Breast epithelium (tissue), 4 donors: ENCODE results near the gene TAOK1. TPM values are rescaled to one million over a fixed set of nuclear protein-coding genes. Genes with fewer than 3 reads are reported as not detected.

ENCODE experiments used
- DNase-seq, 2 donors: peaks; one replicate each; pipeline ENCODE4 v3.0.0-alpha.2; 2019; ENCODE audit warnings: low spot score in 2 of 2
- H3K27ac ChIP-seq, 2 donors: fragments of 200-600 bp; sonication (generic) in 1 of 2; one replicate each; pipeline ENCODE4 v1.5.1; 2016 to 2019; ENCODE audit warnings: mild to moderate bottlenecking in 1 of 2
- H3K27me3 ChIP-seq, 2 donors: fragments of 200-600 bp; sonication (generic) in 1 of 2; one replicate each; pipeline versions ENCODE4 v1.5.1 to v1.6.0; 2017 to 2019; ENCODE audit warnings: control low read depth in 1 of 2, mild to moderate bottlenecking in 1 of 2
- H3K36me3 ChIP-seq: fragments of 200-600 bp; one replicate; pipeline ENCODE4 v1.5.1; 2019
- H3K4me1 ChIP-seq, 2 donors: fragments of 200-600 bp; sonication (generic); one replicate each; pipeline ENCODE4 v1.5.1; 2016 to 2019; ENCODE audit warnings: control low read depth in 1 of 2
- H3K4me3 ChIP-seq, 3 donors: fragments of 200-600 bp; sonication (generic); 1 replicate in 2 of 3; 2 replicates in 1 of 3; pipeline ENCODE4 v1.5.1; 2016 to 2019; ENCODE audit warnings: mild to moderate bottlenecking in 3 of 3, moderate library complexity in 2 of 3
- H3K9me3 ChIP-seq, 2 donors: fragments of 200-600 bp; sonication (generic) in 1 of 2; one replicate each; pipeline ENCODE4 v1.5.1; 2016 to 2019; ENCODE audit warnings: control low read depth in 1 of 2
- CTCF ChIP-seq, 3 donors: fragments of 450-650 bp; IDR thresholded peaks; one replicate each; pipeline ENCODE4 v1.5.1; 2016 to 2017; ENCODE audit warnings: antibody characterized with exemption in 3 of 3, mild to moderate bottlenecking in 3 of 3, moderate library complexity in 3 of 3
- POLR2A ChIP-seq: fragments of 450-650 bp; IDR thresholded peaks from one replicate; pipeline ENCODE4 v1.6.1; 2016; ENCODE audit warnings: antibody characterized with exemption, mild to moderate bottlenecking, moderate library complexity
- POLR2AphosphoS5 ChIP-seq, 3 donors: sonication (generic); formaldehyde crosslinking; IDR thresholded peaks; one replicate each; pipeline ENCODE4 v1.6.1; 2017; ENCODE audit warnings: antibody characterized with exemption in 3 of 3
- intact Hi-C: fragments of 100-400 bp; cut with DNase I; formaldehyde crosslinking; loops from one replicate; pipeline ENCODE4 v1.15.1; 2023; ENCODE audit warnings: low total_unique reads
- total RNA-seq, 3 donors: library from RNA; depleted of rRNA; stranded (reverse); fragments of >200 nt; gene quantifications; one replicate each; pipeline ENCODE4 v1.1.0, GENCODE V29; 2016

TAOK1 gene
- total RNA-seq, 3 donors from 2014 or later, result 62.6 to 77.1 (median 67.8) TPM

- H3K36me3 ChIP-seq, result no peaks in the 10 kb centered on the region
- no peak for DNase-seq
- H3K27me3 ChIP-seq, result no peaks in the 10 kb centered on the region
- TF ChIP-seq POLR2AphosphoS5 (IDR thresholded peaks at IDR 0.05), result no peak
- no peak for TF ChIP-seq POLR2A
- TF ChIP-seq CTCF (IDR thresholded peaks at IDR 0.05), result no peak
- H3K9me3 ChIP-seq, result no peaks in the 10 kb centered on the region
- H3K27ac ChIP-seq, result no peak overlapping the region
- H3K4me1 ChIP-seq, result no peaks in the 10 kb centered on the region
- no peak overlapping the region for H3K4me3 ChIP-seq
- intact Hi-C loops, result no loop called here
Observed at GRCh38 chr17:29483503-29483902, 93.3 kb downstream of the TAOK1 start.

GRCh38 chr17:29495011-29495410 lies 104.8 kb downstream of the TAOK1 start:
- H3K4me1 ChIP-seq, result no peaks in the 10 kb centered on the region
- H3K9me3 ChIP-seq, result no peaks in the 10 kb centered on the region
- no peaks in the 10 kb centered on the region for H3K27me3 ChIP-seq
- intact Hi-C loops, result no loop called here
- H3K36me3 ChIP-seq, result peaks cover 6% of the 10 kb centered on the region
- TF ChIP-seq POLR2A (no peak), POLR2AphosphoS5 (IDR thresholded peaks at IDR 0.05) (no peak), CTCF (IDR thresholded peaks at IDR 0.05) (no peak)
- H3K27ac ChIP-seq, result no peak overlapping the region
- no peak overlapping the region for H3K4me3 ChIP-seq
- no peak for DNase-seq

GRCh38 chr17:29504711-29505110 lies 114.5 kb downstream of the TAOK1 start:
- Histone ChIP-seq H3K27me3 (no peaks in the 10 kb centered on the region), H3K9me3 (no peaks in the 10 kb centered on the region), H3K27ac (no peak overlapping the region), H3K4me1 (no peaks in the 10 kb centered on the region), H3K36me3 (no peaks in the 10 kb centered on the region), H3K4me3 (no peak overlapping the region)
- intact Hi-C loops, result no loop called here
- no peak for TF ChIP-seq CTCF (IDR thresholded peaks at IDR 0.05)
- DNase-seq, result no peak

- TF ChIP-seq POLR2AphosphoS5 (IDR thresholded peaks at IDR 0.05) (no peak), POLR2A (no peak), CTCF (IDR thresholded peaks at IDR 0.05) (no peak)
- H3K4me3 ChIP-seq, result no peak overlapping the region
- no peaks in the 10 kb centered on the region for H3K27me3 ChIP-seq
- H3K9me3 ChIP-seq, result no peaks in the 10 kb centered on the region
- intact Hi-C loops, result no loop called here
- DNase-seq, result no peak
- H3K27ac ChIP-seq, result no peak overlapping the region
- no peaks in the 10 kb centered on the region for H3K4me1 ChIP-seq
- H3K36me3 ChIP-seq, result no peaks in the 10 kb centered on the region
Observed at GRCh38 chr17:29505836-29506235, 115.7 kb downstream of the TAOK1 start.

GRCh38 chr17:29510953-29511352 lies 120.8 kb downstream of the TAOK1 start:
- intact Hi-C loops, result no loop called here

More at GRCh38 chr17:29510953-29511352, 120.8 kb downstream of the TAOK1 start:
- H3K9me3 ChIP-seq, result no peaks in the 10 kb centered on the region
- H3K27ac ChIP-seq, result no peak overlapping the region
- DNase-seq, result no peak
- H3K4me3 ChIP-seq, result no peak overlapping the region
- H3K27me3 ChIP-seq, result no peaks in the 10 kb centered on the region
- TF ChIP-seq POLR2A (no peak), POLR2AphosphoS5 (IDR thresholded peaks at IDR 0.05) (no peak), CTCF (IDR thresholded peaks at IDR 0.05) (no peak)
- no peaks in the 10 kb centered on the region for H3K4me1 ChIP-seq
- H3K36me3 ChIP-seq, result no peaks in the 10 kb centered on the region
